Spleen (tissue), 11 donors: ENCODE measurements around the gene NTMT2. TPM values are rescaled to one million over a fixed set of nuclear protein-coding genes. Genes with fewer than 3 reads are reported as not detected.

Experiments
- DNase-seq: peaks from one replicate; pipeline ENCODE4 v3.0.0-alpha.2; 2020
- H3K27ac ChIP-seq, 8 donors: fragments of 200-600 bp; sonication (generic) in 7 of 8; 1 replicate in 4 of 8; 2 replicates in 4 of 8; pipeline versions ENCODE4 v1.5.0 to v1.8.0; 2016 to 2021; ENCODE audit warnings: inconsistent platforms in 4 of 8, mild to moderate bottlenecking in 4 of 8, moderate library complexity in 1 of 8
- H3K27me3 ChIP-seq, 7 donors: fragments of 200-600 bp; sonication (generic) in 6 of 7; replicated peaks in 1 of 7; 1 replicate in 4 of 7; 2 replicates in 3 of 7; pipeline versions ENCODE4 v1.5.0 to v1.8.0; 2016 to 2021; ENCODE audit warnings: inconsistent platforms in 3 of 7, mild to moderate bottlenecking in 1 of 7
- H3K36me3 ChIP-seq, 6 donors: fragments of 200-600 bp; sonication (generic) in 5 of 6; 1 replicate in 4 of 6; 2 replicates in 2 of 6; pipeline versions ENCODE4 v1.5.0 to v1.8.0; 2016 to 2021; ENCODE audit warnings: inconsistent platforms in 2 of 6
- H3K4me1 ChIP-seq, 6 donors: fragments of 200-600 bp; sonication (generic) in 5 of 6; 1 replicate in 3 of 6; 2 replicates in 3 of 6; pipeline versions ENCODE4 v1.5.0 to v1.8.0; 2016 to 2021; ENCODE audit warnings: inconsistent platforms in 3 of 6
- H3K4me3 ChIP-seq, 8 donors: fragments of 200-600 bp; sonication (generic) in 7 of 8; 1 replicate in 4 of 8; 2 replicates in 4 of 8; pipeline versions ENCODE4 v1.5.0 to v1.8.0; 2016 to 2021; ENCODE audit warnings: inconsistent platforms in 4 of 8, mild to moderate bottlenecking in 4 of 8, moderate library complexity in 2 of 8
- H3K9me3 ChIP-seq, 8 donors: fragments of 200-600 bp; sonication (generic) in 7 of 8; 1 replicate in 4 of 8; 2 replicates in 4 of 8; pipeline versions ENCODE4 v1.5.0 to v1.8.0; 2016 to 2021; ENCODE audit warnings: inconsistent platforms in 4 of 8
- POLR2A ChIP-seq, 3 donors: fragments of 450-650 bp; IDR thresholded peaks; one replicate each; pipeline ENCODE4 v1.5.1; 2017; ENCODE audit warnings: antibody characterized with exemption in 3 of 3, mild to moderate bottlenecking in 1 of 3
- POLR2AphosphoS5 ChIP-seq, 3 donors: sonication (generic); formaldehyde crosslinking; IDR thresholded peaks; one replicate each; pipeline ENCODE4 v1.5.1; 2017; ENCODE audit warnings: antibody characterized with exemption in 3 of 3
- WGBS, 5 donors: extraction: QIAGEN DNeasy Blood & Tissue Kit in 3 of 5; methylation state at CpG; one replicate each; pipeline versions ENCODE4 v1.1.5 to v1.1.7; 2013 to 2018; 5-methylcytosine and 5-hydroxymethylcytosine counted together
- intact Hi-C: fragments of 100-400 bp; cut with DNase I; formaldehyde crosslinking; loops from one replicate; pipeline ENCODE4 v1.15.0; 2023; ENCODE audit warnings: low total_unique reads
- polyA plus RNA-seq, 3 donors: library from polyadenylated mRNA; stranded (reverse); fragments of 200-250 nt; gene quantifications; one replicate each; pipeline ENCODE4 v1.2.1, GENCODE V29; 2013
- total RNA-seq, 7 donors: library from RNA; depleted of rRNA in 3 of 7; stranded (reverse); fragments of >200 nt in 3 of 7; fragmentation: NEBNext Ultra II Directional in 4 of 7; extraction: Animal tissue kit (Norgen Biotek cat#: 25700) in 4 of 7; gene quantifications; one replicate each; pipeline versions ENCODE4 v1.1.0 to v1.2.1, GENCODE V29; 2016 to 2021
- TF ChIP-seq, protein P1 (sequence below), 11 experiments: fragments of 200-600 bp in 7 of 11; fragments of 450-650 bp in 4 of 11; sonication (generic) in 4 of 11; IDR thresholded peaks in 8 of 11; conservative IDR thresholded peaks in 3 of 11; 1 replicate in 7 of 11; 2 replicates in 4 of 11; pipeline versions ENCODE4 v1.4.0 to v1.8.0; 2016 to 2021; ENCODE audit warnings: antibody characterized with exemption in 11 of 11, inconsistent platforms in 4 of 11, mild to moderate bottlenecking in 1 of 11
- donor health status: healthy with polysubstance abuse.
- donor health status: DM: no; HTN: no; CAD: no; lungs with moderate emphysema.
- donor health status: DM: no; HTN: no; CAD: no.
- donor health status: Bipolar disorder and iron deficiency.
- donor health status: healthy.
- donor health status: DM: no; HTN: no; CAD: no.
- donor health status: DM: yes; HTN: yes; CAD: no.

Gene NTMT2
- total and polyA plus RNA-seq, 10 donors = not detected

DNA sequence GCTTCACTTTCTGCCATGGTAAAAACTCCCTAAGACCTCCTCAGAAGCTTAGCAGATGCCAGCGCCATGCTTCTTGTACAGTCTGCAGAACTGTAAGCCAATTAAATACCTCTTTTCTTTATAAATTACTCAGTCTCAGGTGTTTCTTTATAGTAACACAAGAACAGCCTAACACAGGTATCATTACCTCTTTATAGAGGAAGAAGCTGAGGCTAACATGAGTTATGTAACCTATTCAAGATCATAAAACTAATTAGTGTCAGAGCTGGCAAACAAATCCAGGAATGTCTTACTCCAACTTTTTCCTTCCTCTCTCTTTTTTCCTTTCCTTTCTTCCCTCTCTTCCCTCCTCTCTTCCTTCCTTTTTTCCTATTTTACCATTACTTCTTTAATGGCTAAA, 9.3 kb downstream of the NTMT2 start:
- TF ChIP-seq POLR2AphosphoS5 (IDR thresholded peaks at IDR 0.05) = no peak
- no peak for TF ChIP-seq POLR2A (IDR thresholded peaks at IDR 0.05)
- TF ChIP-seq, protein P1, sequence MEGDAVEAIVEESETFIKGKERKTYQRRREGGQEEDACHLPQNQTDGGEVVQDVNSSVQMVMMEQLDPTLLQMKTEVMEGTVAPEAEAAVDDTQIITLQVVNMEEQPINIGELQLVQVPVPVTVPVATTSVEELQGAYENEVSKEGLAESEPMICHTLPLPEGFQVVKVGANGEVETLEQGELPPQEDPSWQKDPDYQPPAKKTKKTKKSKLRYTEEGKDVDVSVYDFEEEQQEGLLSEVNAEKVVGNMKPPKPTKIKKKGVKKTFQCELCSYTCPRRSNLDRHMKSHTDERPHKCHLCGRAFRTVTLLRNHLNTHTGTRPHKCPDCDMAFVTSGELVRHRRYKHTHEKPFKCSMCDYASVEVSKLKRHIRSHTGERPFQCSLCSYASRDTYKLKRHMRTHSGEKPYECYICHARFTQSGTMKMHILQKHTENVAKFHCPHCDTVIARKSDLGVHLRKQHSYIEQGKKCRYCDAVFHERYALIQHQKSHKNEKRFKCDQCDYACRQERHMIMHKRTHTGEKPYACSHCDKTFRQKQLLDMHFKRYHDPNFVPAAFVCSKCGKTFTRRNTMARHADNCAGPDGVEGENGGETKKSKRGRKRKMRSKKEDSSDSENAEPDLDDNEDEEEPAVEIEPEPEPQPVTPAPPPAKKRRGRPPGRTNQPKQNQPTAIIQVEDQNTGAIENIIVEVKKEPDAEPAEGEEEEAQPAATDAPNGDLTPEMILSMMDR (IDR thresholded peaks at IDR 0.05 in 8 of 11, conservative IDR thresholded peaks at IDR 0.05 in 3 of 11) = no peak
- 90 to 94% (median 91%) methylated on average over 1 of the region's 1 CpG for WGBS, 5 donors
- intact Hi-C loops = no loop called here

DNA sequence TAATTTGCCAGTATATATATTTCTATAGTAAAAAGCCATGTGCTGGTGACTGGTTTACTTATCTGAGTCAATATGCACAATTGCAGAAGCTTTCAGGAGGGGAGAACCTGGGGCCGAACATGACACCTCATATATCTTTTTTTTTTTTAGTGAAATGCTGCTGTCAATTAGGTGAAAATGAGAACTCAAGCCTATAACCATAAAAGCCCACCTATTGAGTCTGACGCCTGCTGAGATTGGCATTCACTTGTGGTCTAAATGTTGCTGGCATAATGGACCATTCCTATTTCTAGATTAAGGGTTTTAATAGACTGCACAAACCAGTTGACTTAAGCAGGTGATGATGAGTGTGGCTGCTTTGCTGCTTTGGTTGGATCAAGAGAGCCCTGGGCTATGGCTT, 10.8 kb downstream of the NTMT2 start:
- Histone ChIP-seq H3K4me1 (no peaks in the 10 kb centered on the region), H3K27ac (no peak overlapping the region), H3K27me3 (no peaks in the 10 kb centered on the region), H3K36me3 (no peaks in the 10 kb centered on the region), H3K4me3 (no peak overlapping the region), H3K9me3 (peaks cover 0 to 24% (median 18%) of the 10 kb centered on the region in 8 donors)
- TF ChIP-seq POLR2A (IDR thresholded peaks at IDR 0.05) = no peak
- TF ChIP-seq, protein P1 (IDR thresholded peaks at IDR 0.05 in 8 of 11, conservative IDR thresholded peaks at IDR 0.05 in 3 of 11) = no peak
- no peak for TF ChIP-seq POLR2AphosphoS5 (IDR thresholded peaks at IDR 0.05)
- WGBS, 5 donors = 78 to 93% (median 89%) methylated on average over 2 of the region's 2 CpGs
- DNase-seq = no peak
- intact Hi-C loops = no loop called here

More for the DNA sequence above, 9.3 kb downstream of the NTMT2 start:
- DNase-seq = no peak
- H3K27ac ChIP-seq = no peak overlapping the region
- no peaks in the 10 kb centered on the region for H3K36me3 ChIP-seq
- no peaks in the 10 kb centered on the region for H3K27me3 ChIP-seq
- no peaks in the 10 kb centered on the region for H3K4me1 ChIP-seq
- H3K4me3 ChIP-seq = no peak overlapping the region
- peaks cover 0 to 24% (median 18%) of the 10 kb centered on the region in 8 donors for H3K9me3 ChIP-seq

DNA sequence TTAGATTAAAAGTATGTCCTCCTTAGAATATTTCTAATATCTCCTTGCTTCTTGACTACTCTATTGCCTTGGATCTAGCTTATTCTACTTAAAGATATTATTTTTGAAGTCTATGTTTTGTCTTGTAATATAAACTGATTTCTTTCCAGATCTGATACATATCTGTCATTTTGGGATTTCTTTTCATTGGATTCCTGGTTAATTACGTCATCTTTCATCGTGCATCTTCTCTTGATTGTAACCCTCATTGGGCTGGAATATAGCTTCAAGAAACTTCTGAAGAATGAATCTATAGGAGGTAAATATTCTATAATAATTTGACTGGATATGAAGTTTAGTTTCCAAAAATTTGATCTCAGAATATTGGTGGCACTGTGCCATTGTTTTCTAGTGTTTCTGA, 12.1 kb downstream of the NTMT2 start:
- no peak for TF ChIP-seq POLR2A (IDR thresholded peaks at IDR 0.05)
- TF ChIP-seq POLR2AphosphoS5 (IDR thresholded peaks at IDR 0.05) = no peak
- TF ChIP-seq, protein P1 (IDR thresholded peaks at IDR 0.05 in 8 of 11, conservative IDR thresholded peaks at IDR 0.05 in 3 of 11) = no peak
- Histone ChIP-seq H3K27me3 (no peaks in the 10 kb centered on the region), H3K4me1 (no peaks in the 10 kb centered on the region), H3K9me3 (peaks cover 0 to 21% (median 16%) of the 10 kb centered on the region in 8 donors), H3K27ac (no peak overlapping the region), H3K36me3 (no peaks in the 10 kb centered on the region), H3K4me3 (no peak overlapping the region)
- no peak for DNase-seq
- intact Hi-C loops = no loop called here
- WGBS, 5 donors = 87 to 94% (median 92%) methylated on average over 2 of the region's 2 CpGs

- H3K36me3 ChIP-seq = no peaks in the 10 kb centered on the region
- no peak for DNase-seq
- H3K27ac ChIP-seq = no peak overlapping the region
- H3K27me3 ChIP-seq = no peaks in the 10 kb centered on the region
- TF ChIP-seq POLR2AphosphoS5 (IDR thresholded peaks at IDR 0.05) = no peak
- no peak for TF ChIP-seq POLR2A (IDR thresholded peaks at IDR 0.05)
- TF ChIP-seq, protein P1 (IDR thresholded peaks at IDR 0.05 in 8 of 11, conservative IDR thresholded peaks at IDR 0.05 in 3 of 11) = no peak
- no peak overlapping the region for H3K4me3 ChIP-seq
- WGBS, 5 donors = 65 to 79% (median 68%) methylated on average over 8 of the region's 8 CpGs
- H3K9me3 ChIP-seq = no peaks in the 10 kb centered on the region
- intact Hi-C loops = no loop called here
- no peaks in the 10 kb centered on the region for H3K4me1 ChIP-seq
These were observed 16.9 kb downstream of the NTMT2 start for GRCh38 chr1:170162459-170163246.
